Measurements from ENCODE around the gene CACNA1F.
A peak's percentile ranks its signal among the peaks of the same experiment; 100 is the strongest.

CACNA1F gene

DNA sequence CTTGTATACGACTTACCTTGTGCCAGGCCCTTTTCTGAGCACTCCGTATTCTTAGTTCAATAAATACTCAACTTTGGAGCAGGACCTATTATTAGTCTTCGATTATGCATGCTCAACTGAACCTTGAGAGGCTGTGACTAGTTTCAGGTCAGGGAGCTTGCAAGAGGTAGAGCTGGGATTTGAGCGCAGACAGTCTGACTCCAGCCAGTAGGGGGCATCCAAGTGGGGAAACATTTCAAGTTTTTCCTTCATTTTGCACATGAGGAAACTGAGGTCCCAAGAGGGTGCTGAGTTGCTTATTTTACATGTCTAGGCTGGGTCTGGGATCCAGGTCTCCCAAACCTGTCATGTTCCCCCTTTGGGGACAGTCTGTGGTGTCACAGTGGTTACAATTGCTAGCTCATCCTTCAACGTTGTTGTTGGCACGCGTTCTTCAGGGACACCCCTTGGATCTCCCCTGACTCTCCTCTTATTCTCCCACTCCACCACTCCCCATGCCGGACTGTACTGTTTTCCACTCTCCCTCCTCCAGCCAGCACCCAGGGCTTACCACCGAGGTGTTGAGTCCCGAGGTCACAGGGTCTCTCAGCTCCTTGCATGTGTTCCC lies 40.3 kb downstream of the CACNA1F start:
- H3K27ac ChIP-seq, result no peak overlapping the region
- DNase-seq, result no peak
- no peaks in the 10 kb centered on the region for H3K9me3 ChIP-seq (ENCODE audit: severe bottlenecking)
- H3K36me3 ChIP-seq, result peaks cover 68% of the 10 kb centered on the region
- TF ChIP-seq, protein P1, sequence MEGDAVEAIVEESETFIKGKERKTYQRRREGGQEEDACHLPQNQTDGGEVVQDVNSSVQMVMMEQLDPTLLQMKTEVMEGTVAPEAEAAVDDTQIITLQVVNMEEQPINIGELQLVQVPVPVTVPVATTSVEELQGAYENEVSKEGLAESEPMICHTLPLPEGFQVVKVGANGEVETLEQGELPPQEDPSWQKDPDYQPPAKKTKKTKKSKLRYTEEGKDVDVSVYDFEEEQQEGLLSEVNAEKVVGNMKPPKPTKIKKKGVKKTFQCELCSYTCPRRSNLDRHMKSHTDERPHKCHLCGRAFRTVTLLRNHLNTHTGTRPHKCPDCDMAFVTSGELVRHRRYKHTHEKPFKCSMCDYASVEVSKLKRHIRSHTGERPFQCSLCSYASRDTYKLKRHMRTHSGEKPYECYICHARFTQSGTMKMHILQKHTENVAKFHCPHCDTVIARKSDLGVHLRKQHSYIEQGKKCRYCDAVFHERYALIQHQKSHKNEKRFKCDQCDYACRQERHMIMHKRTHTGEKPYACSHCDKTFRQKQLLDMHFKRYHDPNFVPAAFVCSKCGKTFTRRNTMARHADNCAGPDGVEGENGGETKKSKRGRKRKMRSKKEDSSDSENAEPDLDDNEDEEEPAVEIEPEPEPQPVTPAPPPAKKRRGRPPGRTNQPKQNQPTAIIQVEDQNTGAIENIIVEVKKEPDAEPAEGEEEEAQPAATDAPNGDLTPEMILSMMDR (IDR thresholded peaks at IDR 0.05; ENCODE audit: low read depth, low read length), result peak; percentile 68
- peaks cover 3% of the 10 kb centered on the region for H3K27me3 ChIP-seq (ENCODE audit: insufficient read depth, low read depth, severe bottlenecking)
- no peak overlapping the region for H3K4me3 ChIP-seq (ENCODE audit: low read depth, low read length)

DNA sequence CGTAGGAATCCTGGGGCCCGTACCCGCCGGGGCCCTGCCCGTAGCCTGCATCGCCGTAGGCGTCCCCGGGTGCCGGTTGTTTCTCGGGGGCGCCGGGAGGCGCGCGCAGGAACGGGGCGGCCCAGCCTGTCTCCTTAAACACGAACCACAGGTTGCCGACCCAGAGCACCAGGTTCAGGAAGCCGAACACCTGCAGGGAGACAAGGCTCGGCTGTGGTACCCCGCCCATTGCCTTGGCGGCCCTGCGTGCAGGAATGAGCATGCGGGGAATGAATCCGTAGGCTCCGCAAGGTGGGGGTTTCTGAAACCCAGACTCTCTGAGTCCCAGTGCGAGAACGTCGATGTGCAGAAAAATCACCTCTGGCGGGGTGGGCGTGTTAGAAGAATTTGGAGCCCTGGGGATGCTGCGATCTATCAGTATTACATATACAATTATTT lies 41.5 kb downstream of the CACNA1F start:
- TF ChIP-seq, protein P1 (IDR thresholded peaks at IDR 0.05; ENCODE audit: low read depth, low read length), result no peak
- no peak overlapping the region for H3K27ac ChIP-seq
- no peaks in the 10 kb centered on the region for H3K9me3 ChIP-seq (ENCODE audit: severe bottlenecking)
- no peak overlapping the region for H3K4me3 ChIP-seq (ENCODE audit: low read depth, low read length)
- no peak for DNase-seq
- peaks cover 59% of the 10 kb centered on the region for H3K36me3 ChIP-seq
- peaks cover 10% of the 10 kb centered on the region for H3K27me3 ChIP-seq (ENCODE audit: insufficient read depth, low read depth, severe bottlenecking)

DNA sequence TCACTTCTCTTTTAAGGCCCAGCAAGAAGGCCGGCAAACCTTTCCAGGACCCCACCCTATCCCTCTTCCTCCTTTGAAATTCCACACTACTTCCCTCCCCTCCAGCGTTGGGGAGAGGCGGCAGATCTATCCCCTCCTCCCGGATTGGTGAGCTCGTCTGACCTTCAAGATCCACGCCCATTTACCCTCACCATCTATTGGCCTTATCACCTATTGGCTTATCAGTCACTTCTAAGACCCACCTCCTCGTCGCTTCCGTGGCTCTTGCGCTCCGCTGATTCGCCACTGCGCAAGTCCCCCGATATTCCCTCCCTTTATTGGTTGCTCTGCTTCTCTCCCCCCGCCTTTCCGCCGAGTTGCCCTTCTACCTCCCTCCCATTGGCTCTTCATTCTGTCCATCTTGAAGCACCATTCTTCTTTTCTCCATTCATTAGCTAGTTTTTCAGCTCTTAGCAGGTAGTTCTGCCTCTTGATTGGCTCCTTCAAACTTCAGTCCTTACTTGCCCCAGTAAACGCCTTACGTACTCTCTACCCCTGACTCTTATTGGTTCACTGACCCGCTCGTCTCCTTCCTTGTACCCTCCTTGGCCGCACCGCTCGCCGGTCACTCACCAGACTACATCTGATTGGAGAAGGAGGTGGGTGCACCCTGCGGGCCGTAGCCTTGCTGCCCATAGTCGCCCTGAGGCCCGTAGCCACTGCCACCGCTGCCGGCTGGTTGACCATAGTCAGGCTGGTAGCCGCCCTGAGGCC lies 42.1 kb downstream of the CACNA1F start:
- H3K4me3 ChIP-seq (ENCODE audit: low read depth, low read length), result no peak overlapping the region
- TF ChIP-seq, protein P1 (IDR thresholded peaks at IDR 0.05; ENCODE audit: low read depth, low read length), result no peak
- H3K27ac ChIP-seq, result no peak overlapping the region
- no peaks in the 10 kb centered on the region for H3K9me3 ChIP-seq (ENCODE audit: severe bottlenecking)
- peaks cover 14% of the 10 kb centered on the region for H3K27me3 ChIP-seq (ENCODE audit: insufficient read depth, low read depth, severe bottlenecking)
- DNase-seq, result no peak
- H3K36me3 ChIP-seq, result peaks cover 53% of the 10 kb centered on the region

GRCh38 chrX:49189606-49190005 lies 43.5 kb downstream of the CACNA1F start:
- Histone ChIP-seq H3K9me3 (ENCODE audit: severe bottlenecking) (no peaks in the 10 kb centered on the region), H3K4me3 (ENCODE audit: low read depth, low read length) (no peak overlapping the region), H3K27ac (no peak overlapping the region), H3K36me3 (peaks cover 43% of the 10 kb centered on the region), H3K27me3 (ENCODE audit: insufficient read depth, low read depth, severe bottlenecking) (peaks cover 14% of the 10 kb centered on the region)
- no peak for DNase-seq
- TF ChIP-seq, protein P1 (IDR thresholded peaks at IDR 0.05; ENCODE audit: low read depth, low read length), result no peak

- H3K4me3 ChIP-seq (ENCODE audit: low read depth, low read length), result no peak overlapping the region
- peak overlapping the region; percentile 36 for H3K27ac ChIP-seq
- TF ChIP-seq, protein P1 (IDR thresholded peaks at IDR 0.05; ENCODE audit: low read depth, low read length), result no peak
- no peak for DNase-seq
- no peaks in the 10 kb centered on the region for H3K9me3 ChIP-seq (ENCODE audit: severe bottlenecking)
- peaks cover 18% of the 10 kb centered on the region for H3K27me3 ChIP-seq (ENCODE audit: insufficient read depth, low read depth, severe bottlenecking)
- peaks cover 35% of the 10 kb centered on the region for H3K36me3 ChIP-seq
These were observed 44.6 kb downstream of the CACNA1F start for GRCh38 chrX:49188468-49189076.

Data from WERI-Rb-1 (cell line).